Subcutaneous adipose tissue (tissue), 4 donors: ENCODE measurements around the gene DTD2. TPM values are rescaled to one million over a fixed set of nuclear protein-coding genes. Genes with fewer than 3 reads are reported as not detected.

Experiments used
- CTCF ChIP-seq: fragments of 450-650 bp; IDR thresholded peaks from one replicate; pipeline ENCODE4 v1.5.1; 2016; ENCODE audit warnings: low read depth, mild to moderate bottlenecking, control low read depth, antibody characterized with exemption, moderate library complexity
- total RNA-seq, 4 donors: library from RNA; depleted of rRNA; stranded (reverse); fragments of >200 nt; gene quantifications; one replicate each; pipeline ENCODE4 v1.1.0, GENCODE V29; 2016

The DTD2 gene
- total RNA-seq, 4 donors from 2014 or later = 22.3 to 71.1 (median 34.8) TPM

GRCh38 chr14:31440280-31440679, 17.0 kb downstream of the DTD2 start:
- TF ChIP-seq CTCF = no peak

DNA sequence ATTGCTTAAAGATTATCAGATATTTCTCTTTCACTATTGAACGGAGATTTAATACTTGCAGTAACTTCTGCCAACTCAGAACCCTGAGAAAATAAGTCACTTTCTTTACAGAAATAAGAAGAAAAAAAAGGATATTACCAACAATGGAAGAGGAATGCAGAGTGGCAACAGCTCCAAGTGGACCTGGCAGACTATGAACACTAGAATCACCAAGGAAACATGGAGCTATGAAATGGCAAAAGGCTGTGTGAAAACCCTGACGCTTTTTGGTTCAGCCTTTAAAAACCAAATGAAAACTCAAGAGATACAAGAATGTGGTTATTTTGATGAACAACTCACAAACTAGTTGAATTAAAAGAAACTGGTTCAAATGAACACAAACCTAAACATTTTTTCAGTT, 17.7 kb downstream of the DTD2 start:
- no peak for TF ChIP-seq CTCF

DNA sequence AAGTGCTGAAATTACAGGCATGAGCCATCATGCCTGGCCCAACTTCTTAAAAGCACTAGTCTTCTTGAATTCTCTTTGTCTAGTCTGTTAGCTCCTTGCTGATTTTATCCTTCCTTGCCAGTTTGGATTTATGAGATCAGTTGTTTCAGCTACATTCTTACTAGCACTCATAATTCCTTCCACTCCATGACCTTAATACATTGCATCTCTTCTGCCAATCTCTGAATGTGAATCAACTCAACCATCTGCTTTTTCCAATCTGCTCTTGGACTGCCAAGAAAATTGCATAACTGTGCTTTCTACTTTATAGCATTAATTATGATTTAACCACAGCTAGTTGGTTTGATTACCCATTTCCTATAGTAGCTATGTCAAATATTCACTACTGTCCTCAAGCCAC, 22.0 kb downstream of the DTD2 start:
- TF ChIP-seq CTCF = no peak

DNA sequence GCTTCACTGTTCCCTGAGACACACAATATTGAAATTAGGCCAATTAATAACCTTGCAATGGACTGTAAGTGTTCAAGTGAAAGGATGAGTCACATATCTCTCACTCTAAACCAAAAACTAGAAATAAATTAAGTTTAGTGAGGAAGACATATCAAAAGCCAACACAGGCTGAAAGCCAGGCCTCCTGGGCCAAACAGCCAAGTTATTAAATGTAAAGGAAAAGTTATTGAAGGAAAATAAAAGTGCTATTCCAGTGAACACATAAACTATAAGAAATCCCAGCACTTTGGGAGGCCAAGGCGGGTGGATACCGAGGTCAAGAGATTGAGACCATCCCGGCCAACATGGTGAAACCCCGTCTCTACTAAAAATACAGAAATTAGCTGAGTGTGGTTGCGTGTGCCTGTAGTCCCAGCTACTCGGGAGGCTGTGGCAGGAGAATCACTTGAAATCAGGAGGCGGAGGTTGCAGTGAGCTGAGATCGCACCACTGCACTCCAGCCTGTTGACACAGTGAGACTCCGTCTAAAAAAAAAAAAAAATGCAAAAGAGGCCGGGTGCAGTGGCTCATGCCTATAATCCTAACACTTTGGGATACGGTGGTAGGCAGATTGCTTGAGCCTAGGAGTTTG, 26.6 kb downstream of the DTD2 start:
- no peak for TF ChIP-seq CTCF

- no peak for TF ChIP-seq CTCF
Measured at GRCh38 chr14:31429791-31430190, 27.5 kb downstream of the DTD2 start.

- no peak for TF ChIP-seq CTCF
Measured at GRCh38 chr14:31428011-31428410, 29.3 kb downstream of the DTD2 start.

DNA sequence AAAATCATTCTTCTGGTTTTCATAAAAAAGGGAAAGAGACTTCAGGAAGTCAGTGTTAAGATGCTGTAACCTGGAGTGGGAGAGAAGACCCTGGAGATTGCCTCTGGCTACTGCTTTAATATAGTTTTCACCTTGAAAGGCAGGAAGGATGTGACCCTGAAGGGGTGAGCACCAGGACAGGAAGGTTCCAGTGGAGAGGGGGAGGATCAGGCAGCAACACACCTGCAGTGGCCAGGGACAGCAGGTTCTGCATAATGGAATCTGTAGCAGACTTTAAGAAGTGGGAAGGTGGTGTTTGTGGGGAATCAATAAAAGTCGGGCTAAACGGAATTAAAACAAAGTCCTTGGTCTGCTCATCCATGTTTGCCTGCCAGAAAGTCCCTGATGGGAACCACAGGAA, 30.6 kb downstream of the DTD2 start:
- TF ChIP-seq CTCF = no peak
